Left ventricle myocardium inferior (tissue), 1 donor: Measurements from ENCODE around the gene MT1X. TPM values are rescaled to one million over a fixed set of nuclear protein-coding genes. Genes with fewer than 3 reads are reported as not detected.

Source experiments
- DNase-seq: peaks from one replicate; pipeline ENCODE4 v3.0.0-alpha.2; 2020
- H3K27ac ChIP-seq: fragments of 200-600 bp; replicated peaks from 2 replicates; pipeline ENCODE4 v1.8.0; 2021
- H3K27me3 ChIP-seq: fragments of 200-600 bp; 2 replicates; pipeline ENCODE4 v1.8.0; 2021; ENCODE audit warnings: low read depth
- H3K36me3 ChIP-seq: fragments of 200-600 bp; 2 replicates; pipeline ENCODE4 v1.8.0; 2021
- H3K4me1 ChIP-seq: fragments of 200-600 bp; 2 replicates; pipeline ENCODE4 v1.8.0; 2021
- H3K4me3 ChIP-seq: fragments of 200-600 bp; 2 replicates; pipeline ENCODE4 v1.8.0; 2021; ENCODE audit warnings: mild to moderate bottlenecking, moderate library complexity
- H3K9me3 ChIP-seq: fragments of 200-600 bp; replicated peaks from 2 replicates; pipeline ENCODE4 v1.8.0; 2021
- CTCF ChIP-seq: fragments of 200-600 bp; IDR thresholded peaks from 2 replicates; pipeline ENCODE4 v1.8.0; 2021; ENCODE audit warnings: antibody characterized with exemption, mild to moderate bottlenecking, borderline replicate concordance
- intact Hi-C: fragments of 100-400 bp; cut with micrococcal nuclease; formaldehyde crosslinking; loops from one replicate; pipeline ENCODE4 v1.11.0; 2022
- total RNA-seq: library from RNA; stranded (reverse); fragmentation: NEBNext Ultra II Directional; extraction: Animal tissue kit (Norgen Biotek cat#: 25700); gene quantifications from one replicate; pipeline ENCODE4 v1.2.1, GENCODE V29; 2021
- donor health status: DM: no; HTN: yes; CAD: no; lungs with severe emphysema.

Gene MT1X
- total RNA-seq, 1 donor from 2014 or later: 91.8 TPM

DNA sequence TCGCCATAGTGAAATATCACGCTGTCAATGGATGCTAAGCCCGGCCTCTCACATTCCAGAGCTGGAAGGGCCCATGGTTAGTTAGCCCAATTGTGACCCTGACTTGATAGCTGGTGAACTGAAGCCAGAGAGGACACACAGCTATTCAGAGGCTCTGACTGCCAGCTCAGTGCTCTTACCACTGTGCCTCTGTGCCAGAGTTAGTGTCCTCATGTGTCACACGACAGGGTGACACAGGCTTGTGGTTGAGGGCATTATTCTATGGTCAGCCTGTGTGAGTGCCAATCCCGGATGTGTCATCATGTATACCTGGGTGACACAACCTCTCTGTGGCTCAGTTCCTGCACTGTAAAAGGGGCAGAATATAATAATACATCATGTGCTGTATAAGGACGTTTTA is 2.5 kb upstream of the MT1X start:
- Histone ChIP-seq H3K9me3 (no peaks in the 10 kb centered on the region), H3K27me3 (peaks cover 23% of the 10 kb centered on the region), H3K4me1 (peaks cover 67% of the 10 kb centered on the region), H3K36me3 (no peaks in the 10 kb centered on the region), H3K27ac (peak overlapping the region; percentile 94), H3K4me3 (no peak overlapping the region)
- intact Hi-C loops: no loop called here
- TF ChIP-seq CTCF: no peak
- no peak for DNase-seq

GRCh38 chr16:56682703-56683397 is 580 bp downstream of the MT1X start:
- no peak for TF ChIP-seq CTCF
- Histone ChIP-seq H3K36me3 (no peaks in the 10 kb centered on the region), H3K9me3 (peaks cover 7% of the 10 kb centered on the region), H3K27me3 (no peaks in the 10 kb centered on the region), H3K4me1 (peaks cover 67% of the 10 kb centered on the region), H3K4me3 (peak overlapping the region; percentile 80), H3K27ac (peak overlapping the region; percentile 94)
- no peak for DNase-seq
- intact Hi-C loops: no loop called here

DNA sequence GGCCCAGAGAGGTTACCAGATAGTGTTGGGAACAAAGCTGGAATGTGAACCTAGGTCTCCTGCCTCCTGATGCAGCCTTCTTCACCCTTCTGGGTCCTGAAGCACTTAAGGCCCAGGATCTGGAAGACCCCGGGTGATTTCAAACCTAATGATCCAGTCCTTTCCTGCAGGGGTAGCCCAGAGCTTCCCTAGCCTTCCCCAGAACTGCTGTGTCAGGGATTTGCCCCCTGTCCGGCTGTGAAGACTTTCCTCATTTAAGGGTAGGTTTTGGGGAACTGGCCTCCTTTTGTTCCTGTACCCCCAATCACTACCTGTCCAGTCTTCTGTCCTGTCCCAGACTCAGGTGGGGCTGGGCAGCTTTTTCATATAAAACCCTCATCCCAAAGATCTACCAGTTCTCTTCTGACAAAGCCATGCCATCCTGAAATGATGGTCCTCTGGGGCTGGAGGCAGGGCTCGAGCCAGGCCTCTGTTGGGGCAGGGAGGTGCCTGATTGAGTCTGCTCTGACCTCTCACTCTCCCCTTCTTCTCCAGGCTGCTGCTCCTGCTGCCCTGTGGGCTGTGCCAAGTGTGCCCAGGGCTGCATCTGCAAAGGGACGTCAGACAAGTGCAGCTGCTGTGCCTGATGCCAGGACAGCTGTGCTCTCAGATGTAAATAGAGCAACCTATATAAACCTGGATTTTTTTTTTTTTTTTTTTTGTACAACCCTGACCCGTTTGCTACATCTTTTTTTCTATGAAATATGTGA is 1.3 kb downstream of the MT1X start:
- Histone ChIP-seq H3K27ac (peak overlapping the region; percentile 94), H3K4me1 (peaks cover 66% of the 10 kb centered on the region), H3K9me3 (peaks cover 7% of the 10 kb centered on the region), H3K36me3 (no peaks in the 10 kb centered on the region), H3K4me3 (peak overlapping the region; percentile 80), H3K27me3 (no peaks in the 10 kb centered on the region)
- intact Hi-C loops: no loop called here
- no peak for TF ChIP-seq CTCF
- DNase-seq: no peak

- peak overlapping the region; percentile 80 for H3K4me3 ChIP-seq
These were observed 2.1 kb downstream of the MT1X start for GRCh38 chr16:56684256-56684925.

More at GRCh38 chr16:56684256-56684925, 2.1 kb downstream of the MT1X start:
- no peak for DNase-seq
- no peaks in the 10 kb centered on the region for H3K36me3 ChIP-seq
- peaks cover 7% of the 10 kb centered on the region for H3K9me3 ChIP-seq
- peaks cover 58% of the 10 kb centered on the region for H3K4me1 ChIP-seq
- no peaks in the 10 kb centered on the region for H3K27me3 ChIP-seq
- H3K27ac ChIP-seq: peak overlapping the region; percentile 94
- TF ChIP-seq CTCF: no peak
- intact Hi-C loops: no loop called here
